HG03565 (cell line): Measurements from ENCODE around the gene GPR179.
A peak's percentile ranks its signal among the peaks of the same experiment; 100 is the strongest.
"Not testable (repeated sequence)": the region's sequence is repeated elsewhere in the genome, so short reads cannot be mapped to it uniquely, and the experiment has no call there.

Experiments
- ATAC-seq: cut with Tn5 transposase; IDR thresholded peaks from one replicate; pipeline ENCODE4 v1.9.1; 2021; ENCODE audit warnings: mild to moderate bottlenecking, moderate library complexity; ENCODE audit not compliant: unreplicated experiment

GPR179 gene

DNA sequence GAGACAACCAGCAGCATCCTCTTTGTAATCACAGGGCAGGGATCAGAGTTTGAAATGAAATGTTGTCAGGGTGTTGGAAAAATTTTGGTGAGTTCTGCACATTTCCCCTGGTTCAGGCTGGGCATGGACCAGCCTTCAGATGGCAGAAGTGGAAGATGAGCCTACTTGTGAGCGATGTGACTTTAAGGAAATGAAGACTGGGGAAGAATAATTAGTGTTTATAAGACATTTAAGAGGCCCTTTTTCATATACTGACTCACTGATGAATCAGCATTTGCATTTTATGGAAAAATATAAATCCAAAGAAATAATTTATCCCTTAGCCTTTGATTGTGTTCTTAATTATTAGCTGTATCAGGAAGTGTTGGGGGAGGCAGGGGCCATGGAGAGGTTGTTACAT, 20.9 kb downstream of the GPR179 start:
- ATAC-seq, result no peak

DNA sequence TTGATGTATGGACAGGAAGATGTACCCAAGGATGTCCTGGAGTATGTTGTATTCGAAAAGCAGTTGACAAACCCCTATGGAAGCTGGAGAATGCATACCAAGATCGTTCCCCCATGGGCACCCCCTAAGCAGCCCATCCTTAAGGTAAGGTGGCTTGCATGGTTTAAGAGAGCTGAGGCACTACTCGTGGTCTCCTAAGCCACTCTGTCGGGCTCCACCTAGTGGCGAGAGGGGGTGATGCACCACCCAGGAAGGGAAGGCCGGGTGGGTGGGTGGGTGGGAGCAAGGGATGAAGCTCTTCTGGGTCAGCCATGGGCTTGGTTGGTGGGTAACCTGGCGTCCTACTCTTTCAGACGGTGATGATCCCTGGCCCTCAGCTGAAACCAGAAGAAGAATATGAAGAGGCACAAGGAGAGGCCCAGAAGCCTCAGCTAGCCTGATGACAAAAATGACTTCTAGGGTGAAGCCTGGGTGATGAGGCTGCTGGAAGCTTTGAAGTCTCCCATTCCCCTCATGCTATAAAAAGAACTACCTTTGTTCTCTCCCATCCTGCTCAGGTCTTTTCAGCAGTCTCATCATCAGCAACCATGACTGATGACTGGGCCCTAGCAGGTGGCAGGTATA, 21.5 kb downstream of the GPR179 start:
- ATAC-seq, result no peak

DNA sequence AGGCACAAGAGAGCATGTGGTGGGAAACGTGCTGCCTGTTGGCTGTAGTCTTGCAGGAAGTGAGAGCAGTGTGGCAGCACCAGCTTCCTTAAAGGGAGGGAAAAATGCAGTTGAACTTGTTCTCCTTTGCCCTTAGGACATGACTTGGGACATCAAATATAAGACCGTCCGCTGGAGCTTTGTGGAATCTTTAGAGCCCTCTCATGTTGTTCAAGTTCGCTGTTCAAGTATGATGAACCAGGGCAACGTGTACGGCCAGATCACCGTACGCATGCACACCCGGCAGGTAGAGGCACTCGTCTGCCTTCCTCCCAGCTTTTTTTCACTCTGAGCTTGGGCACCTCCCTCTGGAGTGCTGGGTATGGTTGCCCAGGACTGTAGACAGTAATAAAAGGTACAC, 23.3 kb downstream of the GPR179 start:
- no peak for ATAC-seq

DNA sequence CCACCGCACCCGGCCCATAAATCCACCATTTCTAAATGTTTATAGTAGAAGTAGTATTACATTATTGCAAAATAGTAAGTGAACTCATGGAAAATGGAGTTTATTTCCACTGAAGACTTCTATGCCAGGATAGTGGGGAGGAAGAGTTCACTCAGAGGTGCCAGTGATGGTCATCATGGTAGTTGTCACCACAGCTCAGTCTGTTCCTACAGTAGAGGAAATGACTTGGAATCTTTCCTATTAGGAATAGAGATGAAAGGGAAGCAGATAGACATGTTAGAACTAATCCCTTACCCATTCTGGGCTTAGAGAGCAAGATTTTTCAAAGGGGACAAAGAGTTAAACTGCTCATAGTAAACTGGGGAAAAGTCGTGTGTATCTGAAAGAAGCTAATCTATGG, 26.7 kb downstream of the GPR179 start:
- ATAC-seq, result no peak

DNA sequence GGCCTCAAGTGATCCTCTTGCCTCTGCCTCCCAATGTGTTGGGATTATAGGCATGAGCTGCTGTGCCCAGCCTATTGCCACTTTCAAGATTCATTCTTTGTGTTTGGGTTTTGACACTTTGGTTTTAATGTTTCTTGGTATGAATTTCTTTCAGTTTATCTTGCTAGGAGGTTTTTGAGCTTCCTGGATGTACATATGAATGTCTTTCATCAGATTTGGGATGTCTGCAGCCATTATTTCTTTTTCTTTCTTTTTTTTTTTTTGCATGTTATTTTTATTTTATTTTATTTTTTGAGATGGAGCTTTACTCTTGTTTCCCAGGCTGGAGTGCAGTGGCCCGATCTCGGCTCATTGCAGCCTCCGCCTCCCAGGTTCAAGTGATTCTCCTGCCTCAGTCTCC, 28.3 kb downstream of the GPR179 start:
- ATAC-seq, result no peak

DNA sequence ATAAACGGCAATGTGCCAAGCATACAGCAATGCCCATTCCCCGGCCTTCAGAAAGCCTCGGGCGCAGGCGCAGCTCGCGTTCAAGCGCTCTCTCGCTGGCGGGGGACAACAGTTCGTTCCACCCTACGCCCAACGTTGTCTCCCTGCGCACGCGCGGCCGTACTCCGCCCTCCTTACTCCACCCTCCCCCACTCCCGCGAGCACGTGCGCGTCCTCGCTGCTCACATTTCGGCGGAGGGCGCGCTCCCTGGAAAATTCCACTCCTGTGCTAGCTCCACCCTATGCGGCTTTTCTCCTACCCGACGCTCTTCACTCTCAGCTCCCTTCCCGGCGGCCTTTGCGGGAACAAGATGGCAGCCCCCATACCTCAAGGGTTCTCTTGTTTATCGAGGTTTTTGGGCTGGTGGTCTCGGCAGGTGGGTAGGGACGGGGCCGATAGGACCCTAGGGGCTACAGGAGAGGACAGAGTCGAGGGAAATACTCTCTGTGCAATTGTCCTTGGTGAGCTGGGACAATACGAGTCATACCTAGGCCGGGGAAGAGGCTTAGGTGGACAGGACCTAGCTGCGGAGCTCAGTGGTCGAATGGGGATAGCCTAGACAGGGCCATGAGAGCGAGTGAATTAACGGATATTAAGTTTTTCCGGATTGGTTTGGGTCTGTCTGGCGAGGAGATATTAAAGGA, 46.8 kb downstream of the GPR179 start, which contains the start of gene MRPL45:
TSS of gene MRPL45 (plus strand) at position 335 of the 684 bp plus-strand sequence. CDS start at position 351, 16 bp downstream.
- ATAC-seq, result peak; percentile 91

DNA sequence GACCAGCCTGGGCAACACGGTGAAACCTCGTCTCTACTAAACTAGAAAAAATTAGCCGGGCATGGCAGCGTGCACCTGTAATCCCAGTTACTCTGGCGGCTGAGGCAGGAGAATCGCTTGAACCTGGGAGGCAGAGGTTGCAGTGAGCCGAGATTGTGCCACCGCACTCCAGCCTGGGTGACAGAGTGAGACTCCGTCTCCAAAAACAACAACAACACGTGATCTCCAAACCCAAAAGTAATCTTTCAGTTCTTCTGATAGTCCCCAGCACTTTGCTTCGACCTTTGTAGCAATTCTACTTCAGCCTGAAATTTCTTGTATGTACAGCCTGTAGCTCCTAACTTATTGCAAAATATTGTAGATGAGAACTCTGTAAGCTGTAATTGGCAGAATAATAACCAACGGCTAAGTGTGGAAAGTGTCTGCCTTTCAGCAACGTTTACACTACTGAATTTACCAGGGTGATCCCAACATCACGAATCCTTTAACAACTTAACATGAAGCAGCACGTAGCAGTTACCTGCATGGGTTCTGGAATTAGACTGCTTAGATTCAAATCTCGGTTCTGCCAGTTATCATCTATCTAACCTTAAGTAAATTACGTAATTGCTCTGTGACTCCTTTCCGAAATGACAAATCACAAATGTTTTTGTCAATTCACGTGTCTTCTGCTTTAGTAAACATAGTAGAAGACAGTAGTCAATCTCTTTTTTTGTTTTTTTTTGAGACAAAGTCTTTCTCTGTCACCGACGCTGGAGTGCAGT, 48.0 kb downstream of the GPR179 start:
- ATAC-seq, result not testable (repeated sequence)

DNA sequence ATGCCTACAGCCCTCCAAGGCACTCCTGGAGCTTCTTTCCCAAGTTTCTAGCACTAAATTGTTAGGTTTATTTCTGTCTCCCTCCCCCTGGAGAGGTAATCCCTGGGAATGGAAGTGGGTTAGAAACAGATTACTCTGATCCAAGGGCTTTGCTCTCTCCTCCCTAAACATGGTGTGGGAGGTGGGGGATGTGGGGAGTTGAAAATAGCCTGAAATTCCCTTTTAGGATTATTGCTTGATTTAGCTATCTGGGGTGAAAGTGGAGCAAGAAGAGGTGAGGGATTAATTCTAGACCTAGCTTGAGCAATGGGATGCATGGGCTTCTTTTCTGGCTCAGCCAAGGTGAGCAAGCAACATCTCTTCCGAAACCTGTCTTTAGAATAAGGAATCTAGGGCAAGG, 54.0 kb downstream of the GPR179 start:
- not testable (repeated sequence) for ATAC-seq

DNA sequence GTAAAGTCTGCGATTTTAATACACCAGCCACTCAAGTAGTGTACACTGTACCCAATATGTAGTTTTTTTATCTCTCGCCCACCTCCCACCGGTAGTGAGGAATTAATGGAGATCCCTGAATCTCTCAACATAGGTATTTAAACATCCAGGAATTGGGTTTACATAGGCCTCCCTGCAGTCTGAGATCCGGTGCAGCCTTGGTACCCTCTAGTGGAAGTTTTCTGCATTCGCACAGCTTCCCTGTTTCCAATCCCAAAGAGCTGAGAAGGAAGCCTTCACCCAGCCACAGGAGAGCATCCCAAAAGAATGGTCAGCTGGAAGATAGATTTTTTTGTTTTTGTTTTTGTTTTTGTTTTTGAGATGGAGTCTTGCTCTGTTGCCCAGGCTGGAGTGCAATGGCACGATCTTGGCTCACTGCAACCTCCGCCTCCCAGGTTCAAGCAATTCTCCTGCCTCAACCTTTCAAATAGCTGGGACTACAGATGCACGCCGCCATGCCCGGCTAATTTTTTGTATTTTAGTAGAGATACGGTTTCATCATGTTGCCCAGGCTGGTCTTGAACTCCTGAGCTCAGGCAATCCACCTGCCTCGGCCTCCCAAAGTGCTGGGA, 55.4 kb downstream of the GPR179 start:
- ATAC-seq, result not testable (repeated sequence)

DNA sequence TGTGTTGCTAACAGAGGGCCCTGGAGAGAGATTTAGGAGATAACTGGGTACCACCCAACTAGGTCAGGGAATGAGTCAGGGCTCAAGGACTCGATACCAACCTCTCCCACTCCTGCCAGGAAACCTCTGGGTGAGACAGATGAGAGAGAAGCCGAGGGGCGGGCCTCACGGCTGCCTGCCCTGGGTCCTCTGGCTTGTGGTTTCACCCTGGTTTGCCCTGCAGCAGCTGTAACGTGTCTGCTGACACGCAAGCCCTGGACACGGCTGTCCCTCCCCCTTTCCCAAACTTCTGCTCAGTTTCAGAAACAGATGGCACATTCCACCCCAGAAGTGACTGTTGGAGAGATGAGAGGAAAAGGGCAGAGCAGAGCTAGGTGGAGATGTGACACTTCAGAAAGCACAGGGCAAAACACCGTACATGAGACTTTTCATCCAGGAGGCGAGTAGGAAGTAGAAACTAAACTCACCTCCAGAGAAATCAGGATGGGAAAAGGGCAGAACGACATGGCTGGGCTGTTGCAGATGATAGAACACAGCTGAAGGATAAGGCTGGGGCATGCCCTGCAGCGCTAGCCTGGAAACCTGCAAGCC, 57.2 kb downstream of the GPR179 start:
- not testable (repeated sequence) for ATAC-seq

DNA sequence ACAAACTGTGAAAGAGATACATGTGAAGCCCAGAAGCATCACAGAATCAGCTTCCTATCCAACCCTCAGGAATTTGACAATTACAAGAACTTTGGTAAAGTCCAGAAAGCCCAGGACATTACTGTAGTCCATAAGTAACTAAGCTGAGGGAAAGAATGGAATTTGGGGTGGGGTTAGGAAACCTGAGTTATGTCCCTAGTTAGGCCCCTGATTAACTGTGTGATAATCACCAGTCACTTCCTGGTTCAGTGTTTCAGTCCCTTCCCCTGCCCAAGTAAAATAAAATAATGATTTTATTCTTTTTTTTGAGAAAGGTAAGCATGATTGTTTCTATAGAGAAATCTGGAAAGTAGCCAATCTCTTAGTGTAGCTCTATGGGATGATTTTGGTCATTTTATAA, 57.8 kb downstream of the GPR179 start:
- ATAC-seq, result not testable (repeated sequence)
